ENCODE measurements around the gene AK2. TPM values are rescaled to one million over a fixed set of nuclear protein-coding genes. Genes with fewer than 3 reads are reported as not detected.

The AK2 gene
- total and polyA plus RNA-seq, 2 donors (not counting 1 experiment from before 2014, with no cell fraction given): 66.8 to 109 TPM

GRCh38 chr1:33055210-33056008 lies 18.7 kb upstream of the AK2 start:
- no peaks in the 10 kb centered on the region for H3K27me3 ChIP-seq (replicated peaks in 1 of 4; ENCODE audit: control extremely low read depth in 1 of 4, control insufficient read depth in 3 of 4, insufficient read depth in 4 of 4, low read length in 3 of 4)
- Mint-ChIP-seq H3K27me3 (no peaks in the 10 kb centered on the region), H3K4me3 (no peak overlapping the region), H3K4me1 (peaks cover 12% of the 10 kb centered on the region), H3K9me3 (ENCODE audit: insufficient read depth) (peaks cover 8% of the 10 kb centered on the region), H3K27ac (peak overlapping the region; percentile 37)
- intact Hi-C loops (cut with micrococcal nuclease): loop anchor here (1.0 kb wide), 1 partner anchor 122 kb away; no protein-coding TSS in a partner anchor
- no peaks in the 10 kb centered on the region for H4K20me1 ChIP-seq (ENCODE audit: control insufficient read depth, insufficient read depth, low read length, poor library complexity, severe bottlenecking)
- 67% methylated on average over 7 of the region's 12 CpGs for WGBS (ENCODE audit: insufficient coverage)
- H3K4me1 ChIP-seq (ENCODE audit: control insufficient read depth in 2 of 2, insufficient read depth in 2 of 2, low read length in 2 of 2): peaks cover 9 to 11% of the 10 kb centered on the region in 2 donors
- H3K36me3 ChIP-seq (replicated peaks in 1 of 2; ENCODE audit: control extremely low read depth in 1 of 2, control insufficient read depth in 1 of 2, extremely low read depth in 1 of 2, insufficient read depth in 2 of 2, low read length in 1 of 2): no peaks in the 10 kb centered on the region
- DNase-seq (peak; percentile 60), ATAC-seq (ENCODE audit: low read depth) (peak; percentile 28)
- H3K4me2 ChIP-seq (replicated peaks; ENCODE audit: low read depth, low read length, poor library complexity, severe bottlenecking): no peak overlapping the region
- H3K9ac ChIP-seq (ENCODE audit: low read length): no peak overlapping the region
- TF ChIP-seq EZH2 (IDR thresholded peaks at IDR 0.05; ENCODE audit: borderline replicate concordance, insufficient read depth, low read depth, low read length, poor library complexity, severe bottlenecking) (no peak), CTCF (IDR thresholded peaks at IDR 0.05) (peak; percentile 68)
- H3K27ac ChIP-seq (ENCODE audit: low read length in 2 of 2): no peak overlapping the region
- H3K9me3 ChIP-seq (ENCODE audit: control extremely low read depth in 1 of 3, control insufficient read depth in 2 of 3, insufficient read depth in 1 of 3, low read length in 2 of 3): peaks cover 0 to 19% (median 0%) of the 10 kb centered on the region in 3 donors
- H3K79me2 ChIP-seq (ENCODE audit: control insufficient read depth, insufficient read depth, low read length): no peaks in the 10 kb centered on the region
- H2AFZ ChIP-seq (ENCODE audit: insufficient read depth, low read depth, low read length, poor library complexity, severe bottlenecking): no peak overlapping the region
- ChIA-PET CTCF (interaction anchor here (0.7 to 6.7 kb wide), 22 partner anchors 10 to 179 kb away, joined by 3 to 125 read pairs (median 4); partner anchors contain the start of gene AZIN2), POLR2A (no interaction called here)
- H3K4me3 ChIP-seq (ENCODE audit: control extremely low read depth in 1 of 5, extremely low read depth in 1 of 5, insufficient read depth in 1 of 5, low read depth in 2 of 5, low read length in 4 of 5): no peak overlapping the region
